Tibial nerve (tissue), 4 donors: Measurements from ENCODE around the gene AGBL1.

Experiments
- EP300 ChIP-seq, 2 donors: sonication (generic); formaldehyde crosslinking; IDR thresholded peaks; one replicate each; pipeline ENCODE4 v1.6.1; 2017; ENCODE audit warnings: antibody characterized with exemption in 2 of 2, mild to moderate bottlenecking in 1 of 2
- POLR2A ChIP-seq, 2 donors: fragments of 450-650 bp; IDR thresholded peaks; one replicate each; pipeline ENCODE4 v1.6.1; 2017; ENCODE audit warnings: antibody characterized with exemption in 2 of 2, mild to moderate bottlenecking in 2 of 2, moderate library complexity in 2 of 2
- TF ChIP-seq, protein P1 (sequence below), 5 experiments: fragments of 200-600 bp in 3 of 5; fragments of 450-650 bp in 2 of 5; sonication (generic) in 3 of 5; IDR thresholded peaks; one replicate each; pipeline ENCODE4 v1.5.1; 2016 to 2019; ENCODE audit warnings: antibody characterized with exemption in 5 of 5, mild to moderate bottlenecking in 3 of 5, moderate library complexity in 2 of 5

GRCh38 chr15:86060674-86061073 lies 19.0 kb upstream of the AGBL1 start:
- TF ChIP-seq, protein P1, sequence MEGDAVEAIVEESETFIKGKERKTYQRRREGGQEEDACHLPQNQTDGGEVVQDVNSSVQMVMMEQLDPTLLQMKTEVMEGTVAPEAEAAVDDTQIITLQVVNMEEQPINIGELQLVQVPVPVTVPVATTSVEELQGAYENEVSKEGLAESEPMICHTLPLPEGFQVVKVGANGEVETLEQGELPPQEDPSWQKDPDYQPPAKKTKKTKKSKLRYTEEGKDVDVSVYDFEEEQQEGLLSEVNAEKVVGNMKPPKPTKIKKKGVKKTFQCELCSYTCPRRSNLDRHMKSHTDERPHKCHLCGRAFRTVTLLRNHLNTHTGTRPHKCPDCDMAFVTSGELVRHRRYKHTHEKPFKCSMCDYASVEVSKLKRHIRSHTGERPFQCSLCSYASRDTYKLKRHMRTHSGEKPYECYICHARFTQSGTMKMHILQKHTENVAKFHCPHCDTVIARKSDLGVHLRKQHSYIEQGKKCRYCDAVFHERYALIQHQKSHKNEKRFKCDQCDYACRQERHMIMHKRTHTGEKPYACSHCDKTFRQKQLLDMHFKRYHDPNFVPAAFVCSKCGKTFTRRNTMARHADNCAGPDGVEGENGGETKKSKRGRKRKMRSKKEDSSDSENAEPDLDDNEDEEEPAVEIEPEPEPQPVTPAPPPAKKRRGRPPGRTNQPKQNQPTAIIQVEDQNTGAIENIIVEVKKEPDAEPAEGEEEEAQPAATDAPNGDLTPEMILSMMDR (IDR thresholded peaks at IDR 0.05): no peak
- TF ChIP-seq POLR2A (IDR thresholded peaks at IDR 0.05) (no peak), EP300 (IDR thresholded peaks at IDR 0.05) (peak in 1 of 2 donors; percentile 36)
